GM12878 (cell line): ENCODE results near the gene RECQL5.

ENCODE experiments used
- BACH1 ChIP-seq: fragments of 450-650 bp; IDR thresholded peaks from 2 replicates; pipeline ENCODE4 v1.6.1; 2017; ENCODE audit warnings: mild to moderate bottlenecking, borderline replicate concordance
- CEBPB ChIP-seq, 2 experiments: fragments of 150-350 bp in 1 of 2; IDR thresholded peaks; 2 replicates each; pipeline ENCODE4 v1.6.1; 2012 to 2014; ENCODE audit warnings: low read depth in 2 of 2, low read length in 2 of 2, borderline replicate concordance in 1 of 2, inconsistent platforms in 1 of 2
- HCFC1 ChIP-seq: fragments of 150-350 bp; IDR thresholded peaks from 2 replicates; pipeline ENCODE4 v1.6.1; 2014; ENCODE audit warnings: low read length
- HDAC6 ChIP-seq: fragments of 200-600 bp; sonication (generic); IDR thresholded peaks from one replicate; pipeline ENCODE4 v1.8.0; 2017; ENCODE audit warnings: antibody characterized with exemption; ENCODE audit not compliant: unreplicated experiment
- IRF3 ChIP-seq: fragments of 450-650 bp; IDR thresholded peaks from 2 replicates; pipeline ENCODE4 v1.6.1; 2014; ENCODE audit warnings: mild to moderate bottlenecking
- KDM1A ChIP-seq: fragments of 200-600 bp; sonication (generic); IDR thresholded peaks from 2 replicates; pipeline ENCODE4 v1.6.1; 2016; ENCODE audit warnings: borderline replicate concordance
- NFIC ChIP-seq: IDR thresholded peaks from 2 replicates; pipeline ENCODE4 v1.6.1; 2012; ENCODE audit warnings: low read depth, mild to moderate bottlenecking, inconsistent platforms, low read length, moderate library complexity
- POLR2A ChIP-seq: IDR thresholded peaks from 2 replicates; pipeline ENCODE4 v1.6.1; 2011; ENCODE audit warnings: low read depth, mild to moderate bottlenecking, low read length
- REST ChIP-seq: IDR thresholded peaks from 2 replicates; pipeline ENCODE4 v1.6.1; 2012; ENCODE audit warnings: mild to moderate bottlenecking, low read depth, low read length
- ZNF24 ChIP-seq: fragments of 450-650 bp; IDR thresholded peaks from 2 replicates; pipeline ENCODE4 v1.6.1; 2017; ENCODE audit warnings: antibody characterized with exemption, mild to moderate bottlenecking

- TF ChIP-seq ZNF24 (no peak), POLR2A (no peak), HDAC6 (no peak), CEBPB (IDR thresholded peaks at IDR 0.05; ENCODE audit: borderline replicate concordance in 1 of 2, low read depth in 2 of 2, low read length in 2 of 2) (no peak), NFIC (no peak), KDM1A (no peak), BACH1 (no peak), REST (no peak), IRF3 (no peak), HCFC1 (no peak)
Measured at GRCh38 chr17:75591722-75592302, 75.1 kb downstream of the RECQL5 start.
